PFSK-1 (cell line): Measurements from ENCODE around the gene EXOSC7.

ENCODE experiments used
- POLR2AphosphoS5 ChIP-seq: IDR thresholded peaks from 2 replicates; pipeline ENCODE4 v1.6.1; 2012; ENCODE audit warnings: low read depth, mild to moderate bottlenecking, control low read depth, low read length, moderate library complexity
- REST ChIP-seq, 2 experiments: IDR thresholded peaks; 2 replicates each; pipeline versions ENCODE4 v1.6.1 to v1.8.0; 2011 to 2012; ENCODE audit warnings: low read depth in 2 of 2, low read length in 2 of 2, control low read depth in 1 of 2, inconsistent platforms in 1 of 2, mild to moderate bottlenecking in 1 of 2, moderate library complexity in 1 of 2; ENCODE audit not compliant: insufficient read depth in 1 of 2
- TAF1 ChIP-seq: IDR thresholded peaks from 2 replicates; pipeline ENCODE4 v1.6.1; 2012; ENCODE audit warnings: low read length, control low read depth, borderline replicate concordance; ENCODE audit not compliant: insufficient read depth

GRCh38 chr3:45033791-45034190 is 57.7 kb downstream of the EXOSC7 start:
- TF ChIP-seq REST (IDR thresholded peaks at IDR 0.05; ENCODE audit: insufficient read depth in 1 of 2, low read depth in 2 of 2, low read length in 2 of 2) (no peak), TAF1 (no peak), POLR2AphosphoS5 (no peak)
